Activated CD4-positive, CD25-positive, alpha-beta regulatory T cell treated with anti-CD3 and anti-CD28 coated beads, Interleukin-2, amount 50 U/mL, for 16 hours (primary cell): ENCODE measurements around the gene PHC2.

Experiments
- DNase-seq: peaks from one replicate; pipeline ENCODE4 v3.0.0-alpha.2; 2020; ENCODE audit warnings: low read depth, low spot score

Gene PHC2

DNA sequence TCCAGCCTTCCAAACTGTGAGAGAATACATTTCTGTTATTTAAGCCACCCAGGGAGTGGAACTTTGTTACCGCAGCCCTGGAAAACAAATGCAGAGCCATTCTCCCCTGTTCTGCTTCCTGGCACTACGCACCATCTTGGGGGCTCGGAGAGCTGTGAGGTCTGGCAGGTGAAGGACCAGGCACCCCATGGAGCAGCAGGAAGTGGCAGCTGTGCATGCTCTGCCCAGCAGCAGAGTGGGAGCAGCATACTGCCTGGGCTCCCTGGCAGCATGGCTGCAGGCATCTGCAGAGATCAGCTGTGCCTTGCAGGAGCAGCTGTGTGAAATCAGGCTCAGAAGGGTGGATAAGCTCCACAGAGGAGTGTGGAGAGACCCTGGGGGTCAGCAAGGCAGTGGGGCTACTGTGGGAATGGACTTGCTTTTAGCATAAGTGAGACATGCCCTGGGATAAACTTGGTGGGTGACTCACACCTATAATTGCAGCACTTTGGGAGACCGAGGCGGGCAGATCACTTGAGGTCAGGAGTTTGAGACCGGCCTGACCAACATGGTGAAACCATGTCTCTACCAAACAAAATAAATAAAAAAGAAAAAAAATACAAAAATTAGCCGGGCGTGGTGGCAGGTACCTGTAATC is 23.9 kb upstream of the PHC2 start:
- DNase-seq: no peak

DNA sequence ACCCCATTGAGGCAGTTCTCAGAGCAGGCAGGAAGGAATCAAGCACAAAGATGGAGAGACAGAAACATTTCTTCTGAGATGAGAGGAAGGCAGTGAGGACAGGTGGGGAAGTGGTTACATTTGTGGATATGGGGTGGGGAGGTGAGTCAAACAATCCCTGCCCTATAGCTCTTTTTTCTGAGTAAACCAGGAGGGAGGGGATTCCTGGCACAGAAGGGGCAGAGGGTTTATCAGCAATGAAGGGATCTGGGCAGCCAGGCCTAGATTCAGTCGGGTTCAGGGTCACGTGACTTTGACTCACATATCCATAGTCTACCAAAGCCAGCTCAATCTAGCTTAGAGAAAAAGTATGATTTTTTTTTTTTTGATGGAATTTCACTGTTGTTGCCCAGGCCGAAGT is 15.7 kb upstream of the PHC2 start:
- DNase-seq: no peak

DNA sequence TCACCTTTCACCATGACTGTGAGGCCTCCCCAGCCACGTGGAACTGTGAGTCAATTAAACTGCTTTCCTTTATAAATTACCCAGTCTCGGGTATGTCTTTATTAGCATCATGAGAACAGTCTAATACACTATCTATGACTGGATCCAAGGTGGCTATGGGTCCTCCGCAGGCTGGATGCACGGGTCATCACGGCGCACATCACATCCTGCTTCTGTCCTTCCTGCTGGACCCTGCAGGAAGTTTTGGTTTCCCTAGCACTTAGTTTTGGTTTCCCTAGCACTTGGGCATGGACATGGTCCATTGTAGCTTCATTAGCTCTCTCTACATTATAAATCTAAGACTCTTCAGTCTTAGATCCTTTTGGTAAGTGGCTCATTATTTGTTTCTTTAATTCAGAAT is 14.2 kb upstream of the PHC2 start:
- no peak for DNase-seq

GRCh38 chr1:33443705-33444180 is 12.8 kb upstream of the PHC2 start:
- DNase-seq: no peak

DNA sequence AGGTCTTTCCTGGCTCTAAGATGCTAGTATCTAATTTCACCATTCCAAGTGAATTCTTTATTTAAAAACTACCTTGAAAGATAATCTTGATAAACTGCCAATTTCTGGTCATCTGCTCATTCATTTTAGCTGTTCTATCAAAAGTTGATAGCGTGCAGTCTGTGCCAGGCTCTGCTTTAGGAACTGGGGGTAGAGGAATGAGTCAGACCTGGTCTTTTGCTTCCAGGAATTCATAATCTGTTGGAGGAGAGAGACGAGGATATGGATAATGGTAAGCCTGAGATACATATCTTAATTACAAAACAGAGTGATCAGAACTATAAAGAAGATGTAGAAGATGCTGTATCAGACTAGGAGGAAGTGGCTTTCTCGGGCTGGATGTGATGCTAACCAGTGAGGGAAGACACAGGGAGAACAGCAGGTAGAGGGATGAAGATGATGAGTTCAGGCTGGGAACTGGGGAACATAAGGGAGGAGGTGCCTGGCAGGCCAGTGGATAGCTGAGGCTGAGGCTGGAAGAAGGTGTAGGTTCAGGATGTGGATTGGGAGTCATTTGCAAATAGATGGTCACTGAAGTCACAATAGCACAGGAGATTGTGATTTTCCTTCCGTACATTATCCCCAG is 12.3 kb upstream of the PHC2 start:
- DNase-seq: no peak

- no peak for DNase-seq
These were observed 11.2 kb upstream of the PHC2 start for GRCh38 chr1:33442141-33442540.

DNA sequence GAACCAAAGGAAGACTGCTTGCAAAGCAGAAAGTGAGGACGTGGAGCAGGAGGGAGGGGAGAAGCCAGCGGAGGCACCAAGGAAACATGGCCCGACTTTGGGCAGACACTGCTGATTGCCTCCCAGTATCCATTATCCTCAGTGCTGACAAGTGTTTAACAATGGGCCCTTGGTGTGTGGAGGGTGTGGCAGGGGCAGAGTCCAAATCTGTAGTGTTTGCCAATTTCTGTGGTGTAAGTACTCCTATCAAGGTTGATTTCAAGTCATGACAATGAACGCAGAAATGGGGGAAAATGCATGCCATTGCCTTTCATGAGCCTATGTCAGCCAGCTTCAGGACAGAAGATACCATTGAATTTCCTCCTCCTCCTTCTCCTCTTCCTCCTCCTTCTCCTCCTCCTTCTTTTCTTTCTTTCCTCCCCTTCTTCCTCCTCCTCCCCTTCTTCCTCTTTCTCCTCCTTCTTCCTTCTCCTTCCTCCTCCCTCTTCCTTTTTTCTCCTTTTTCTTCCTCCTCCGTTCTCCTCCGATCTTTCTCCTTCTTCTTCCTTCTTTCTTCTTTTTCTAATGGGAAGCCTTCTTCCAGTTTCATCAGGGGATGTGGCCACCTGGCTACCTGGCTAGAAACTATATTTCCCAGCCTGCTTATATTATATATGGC is 10.3 kb upstream of the PHC2 start:
- no peak for DNase-seq

GRCh38 chr1:33439662-33440061 is 8.8 kb upstream of the PHC2 start:
- no peak for DNase-seq

GRCh38 chr1:33438364-33439160 is 7.7 kb upstream of the PHC2 start:
- no peak for DNase-seq

- DNase-seq: no peak
These were observed 5.8 kb upstream of the PHC2 start for GRCh38 chr1:33436557-33437285.

GRCh38 chr1:33435096-33435820 is 4.4 kb upstream of the PHC2 start:
- no peak for DNase-seq

DNA sequence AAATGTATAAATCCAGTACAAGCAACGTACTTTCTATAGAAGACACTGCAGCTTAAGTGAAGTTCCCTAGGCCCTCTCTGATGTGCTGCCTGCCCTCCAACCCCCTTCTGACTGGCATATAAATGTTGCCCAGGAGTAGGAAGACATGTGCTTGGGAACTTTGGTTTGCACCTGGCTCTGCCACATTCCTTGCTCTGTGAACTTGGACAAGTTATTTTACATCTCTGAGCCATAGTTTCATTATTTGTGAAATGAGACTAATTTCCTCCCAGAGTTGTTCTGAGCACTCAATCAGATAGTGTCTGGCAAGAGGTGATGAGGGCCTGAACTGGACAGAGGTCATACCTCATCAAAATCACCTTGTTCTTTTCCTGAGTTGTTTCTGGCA is 3.5 kb upstream of the PHC2 start:
- no peak for DNase-seq

DNA sequence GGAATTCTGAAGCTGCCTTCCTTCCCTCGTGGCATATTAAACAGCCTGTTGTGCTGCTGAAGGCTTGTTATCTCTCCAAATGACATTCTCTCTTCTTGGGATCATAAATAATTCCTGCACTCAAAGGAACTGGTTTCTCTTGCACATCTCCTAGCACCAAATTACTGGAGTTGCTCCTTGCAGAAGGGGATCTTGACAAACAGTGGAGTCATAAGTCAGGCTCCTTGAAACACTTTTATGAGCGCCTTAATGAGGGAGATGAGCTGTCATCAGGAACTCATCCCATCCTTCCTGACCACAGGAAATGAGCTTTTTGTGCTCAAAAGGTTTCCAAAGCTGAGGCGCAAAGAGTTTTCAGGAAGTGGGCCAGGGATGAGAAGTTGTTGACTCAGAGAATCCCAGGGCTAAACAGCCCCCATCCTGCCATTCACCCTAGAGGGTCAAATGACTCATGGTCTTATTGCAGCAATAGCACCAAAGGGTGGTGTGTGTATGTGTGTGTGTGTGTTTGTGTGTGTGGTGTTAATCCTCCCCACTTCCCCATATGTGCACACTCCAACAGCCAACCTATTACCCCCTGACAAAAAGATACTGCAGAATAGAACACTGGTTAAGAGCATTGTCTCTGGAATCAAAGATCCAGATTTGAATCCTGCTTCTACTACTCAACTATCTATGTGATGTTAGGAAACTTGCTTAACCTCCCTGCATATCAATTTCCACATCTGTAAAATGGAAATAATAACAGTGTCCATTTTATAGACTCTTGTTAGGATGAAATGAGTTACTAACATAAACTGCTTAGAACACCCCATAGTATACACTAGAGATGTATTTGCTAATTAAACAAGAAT is 2.8 kb upstream of the PHC2 start:
- no peak for DNase-seq

DNA sequence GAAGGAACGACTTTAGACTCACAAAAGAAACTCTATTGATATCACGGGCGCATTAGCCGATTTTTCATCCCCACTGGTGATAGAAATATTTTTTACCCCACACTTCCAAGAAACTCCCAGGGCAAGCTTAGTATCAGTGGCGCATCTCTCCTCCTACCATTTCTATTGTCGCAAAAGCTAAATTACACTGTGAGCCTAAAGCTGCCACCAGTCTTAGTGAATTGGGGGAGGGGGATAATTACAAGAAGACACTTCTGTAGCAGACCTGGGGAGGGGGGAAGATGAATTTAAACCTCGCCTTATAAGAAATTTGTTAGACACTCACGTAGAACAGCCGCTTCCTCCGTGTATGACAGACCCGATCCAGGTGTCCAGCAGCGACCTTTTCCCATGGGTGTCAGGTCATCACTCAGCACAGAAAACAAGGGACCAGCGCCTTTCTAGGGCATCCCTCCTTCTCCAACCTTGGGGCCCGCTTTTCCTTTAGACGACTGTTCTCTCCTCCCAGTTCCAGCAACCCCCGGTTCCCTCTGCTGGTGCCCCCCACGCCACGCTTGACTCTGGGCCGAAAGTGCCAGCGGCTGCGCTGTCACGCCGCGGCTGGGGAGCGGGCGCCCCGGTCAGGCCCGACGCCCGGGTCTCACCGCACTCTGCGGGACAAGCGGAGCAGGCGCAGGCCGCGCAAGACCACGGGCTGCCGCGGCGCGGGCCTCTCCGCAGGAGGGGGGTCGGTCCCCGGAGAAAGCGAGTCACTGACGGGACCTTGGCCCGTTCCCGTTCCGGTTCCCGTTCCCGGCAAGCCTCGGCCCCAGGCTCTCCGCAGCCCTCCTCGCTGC is 821 bp downstream of the PHC2 start:
- no peak for DNase-seq

- DNase-seq: no peak
These were observed 1.6 kb downstream of the PHC2 start for GRCh38 chr1:33429332-33429731.

- DNase-seq: no peak
These were observed 2.2 kb downstream of the PHC2 start for GRCh38 chr1:33428661-33429060.

DNA sequence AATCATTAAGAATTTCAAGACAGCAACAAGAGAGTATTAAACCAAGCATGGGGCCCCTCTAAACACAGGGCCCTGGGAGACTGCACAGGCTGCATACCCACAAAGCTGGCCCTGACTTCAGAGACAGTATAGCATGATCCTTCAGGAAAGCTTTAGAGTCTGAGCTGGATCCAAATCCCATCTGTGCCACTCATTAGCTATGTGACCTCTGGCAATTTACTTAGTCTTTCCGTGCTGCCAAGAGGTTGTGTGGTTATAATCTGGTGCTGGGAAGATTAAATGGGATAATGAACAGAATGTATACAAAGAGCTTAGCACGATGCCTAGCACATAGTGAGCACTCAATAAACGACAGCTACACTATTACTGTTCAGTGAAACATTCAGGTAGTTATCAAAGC is 4.0 kb downstream of the PHC2 start:
- DNase-seq: no peak

DNA sequence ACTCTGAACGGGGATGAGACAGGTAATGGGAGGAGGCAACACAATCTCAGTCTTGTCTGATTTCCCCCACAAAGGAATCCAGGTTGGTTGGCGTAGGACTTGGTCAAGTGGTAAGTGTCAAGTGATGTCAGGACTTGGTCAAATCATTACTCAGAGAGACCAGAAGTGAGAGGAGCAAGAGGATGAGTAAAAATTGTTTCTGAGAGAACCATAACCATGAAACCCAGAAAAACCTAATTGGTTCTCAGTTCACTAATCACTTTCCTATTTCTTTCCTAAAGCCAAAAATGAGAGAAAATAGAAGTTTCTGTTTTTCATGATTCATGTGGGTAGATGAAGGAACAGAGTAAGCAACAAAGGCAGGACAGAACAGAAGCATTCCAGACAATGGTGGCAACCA is 5.0 kb downstream of the PHC2 start:
- no peak for DNase-seq

GRCh38 chr1:33424610-33425009 is 6.3 kb downstream of the PHC2 start:
- DNase-seq: no peak
